MCF 10A (cell line): Measurements from ENCODE around the gene PDCD1LG2. TPM values are rescaled to one million over a fixed set of nuclear protein-coding genes. Genes with fewer than 3 reads are reported as not detected.

Source experiments
- BruUV-seq: library from RNA; stranded (reverse); fragments of 400-500 nt; replicated peaks from 2 replicates; lab custom pipeline; 2021; lab: Mats Ljungman, UMichigan
- CTCF ChIA-PET: fragments of 300-600 bp; sonication (Branson Sonifier 250); formaldehyde crosslinking; extraction: SDS; loops from one replicate; lab custom pipeline; 2021; ENCODE audit warnings: antibody characterized with exemption, inconsistent platforms; lab: Yijun Ruan, JAX
- POLR2A ChIA-PET: fragments of 300-600, 350-650 bp; sonication (Branson Sonifier 250); formaldehyde crosslinking; extraction: SDS; loops from one replicate; lab custom pipeline; 2020; ENCODE audit warnings: antibody characterized with exemption, inconsistent platforms; lab: Yijun Ruan, JAX
- DNase-seq: peaks from one replicate; pipeline ENCODE4 v3.0.0-alpha.2; 2018; ENCODE audit not compliant: unreplicated experiment
- H3K27ac Mint-ChIP-seq: one replicate; pipeline ENCODE4 v1.8.0; 2022; ENCODE audit warnings: mild to moderate bottlenecking, low read depth, mixed read lengths; ENCODE audit not compliant: unreplicated experiment
- H3K27me3 Mint-ChIP-seq: one replicate; pipeline ENCODE4 v1.8.0; 2022; ENCODE audit warnings: mixed read lengths; ENCODE audit not compliant: insufficient read depth, unreplicated experiment
- H3K36me3 Mint-ChIP-seq: one replicate; pipeline ENCODE4 v1.8.0; 2022; ENCODE audit warnings: mild to moderate bottlenecking, moderate library complexity, mixed read lengths; ENCODE audit not compliant: insufficient read depth, unreplicated experiment
- H3K4me1 Mint-ChIP-seq: one replicate; pipeline ENCODE4 v1.8.0; 2022; ENCODE audit warnings: mixed read lengths; ENCODE audit not compliant: insufficient read depth, unreplicated experiment
- H3K4me3 Mint-ChIP-seq: one replicate; pipeline ENCODE4 v1.8.0; 2022; ENCODE audit warnings: mild to moderate bottlenecking, moderate library complexity, mixed read lengths; ENCODE audit not compliant: unreplicated experiment
- H3K9me3 Mint-ChIP-seq: one replicate; pipeline ENCODE4 v1.8.0; 2022; ENCODE audit warnings: mixed read lengths; ENCODE audit not compliant: unreplicated experiment
- intact Hi-C: fragments of 100-400 bp; cut with micrococcal nuclease; formaldehyde crosslinking; loops from 2 replicates; pipeline ENCODE4 v1.14.1; 2022
- total RNA-seq: library from RNA; stranded (reverse); gene quantifications from 2 replicates; pipeline ENCODE4 v1.2.3, GENCODE V29; 2022
- TF ChIP-seq, protein P1 (sequence below): fragments of 200-600 bp; IDR thresholded peaks from one replicate; pipeline ENCODE4 v1.8.0; 2022; ENCODE audit warnings: antibody characterized with exemption, mild to moderate bottlenecking; ENCODE audit not compliant: unreplicated experiment

Gene PDCD1LG2
- total RNA-seq, 1 experiment from 2014 or later = 1.8 TPM

DNA sequence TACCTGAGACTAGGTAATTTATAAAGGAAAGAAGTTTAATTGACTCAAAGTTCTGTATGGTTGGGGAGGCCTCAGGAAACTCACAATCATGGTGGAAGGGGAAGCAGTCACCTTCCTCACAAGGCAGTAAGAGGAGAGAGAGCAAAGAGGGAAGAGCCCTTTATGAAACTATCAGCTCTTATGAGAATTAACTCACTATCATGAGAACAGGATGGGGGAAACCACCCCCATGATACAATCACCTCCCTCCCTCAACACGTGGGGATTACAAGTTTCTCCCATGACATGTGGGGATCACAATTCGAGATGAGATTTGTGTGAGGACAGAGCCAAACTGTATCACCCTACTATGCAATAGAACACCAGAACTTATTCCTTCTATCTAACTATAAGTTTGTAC is 32.1 kb upstream of the PDCD1LG2 start:
- TF ChIP-seq, protein P1, sequence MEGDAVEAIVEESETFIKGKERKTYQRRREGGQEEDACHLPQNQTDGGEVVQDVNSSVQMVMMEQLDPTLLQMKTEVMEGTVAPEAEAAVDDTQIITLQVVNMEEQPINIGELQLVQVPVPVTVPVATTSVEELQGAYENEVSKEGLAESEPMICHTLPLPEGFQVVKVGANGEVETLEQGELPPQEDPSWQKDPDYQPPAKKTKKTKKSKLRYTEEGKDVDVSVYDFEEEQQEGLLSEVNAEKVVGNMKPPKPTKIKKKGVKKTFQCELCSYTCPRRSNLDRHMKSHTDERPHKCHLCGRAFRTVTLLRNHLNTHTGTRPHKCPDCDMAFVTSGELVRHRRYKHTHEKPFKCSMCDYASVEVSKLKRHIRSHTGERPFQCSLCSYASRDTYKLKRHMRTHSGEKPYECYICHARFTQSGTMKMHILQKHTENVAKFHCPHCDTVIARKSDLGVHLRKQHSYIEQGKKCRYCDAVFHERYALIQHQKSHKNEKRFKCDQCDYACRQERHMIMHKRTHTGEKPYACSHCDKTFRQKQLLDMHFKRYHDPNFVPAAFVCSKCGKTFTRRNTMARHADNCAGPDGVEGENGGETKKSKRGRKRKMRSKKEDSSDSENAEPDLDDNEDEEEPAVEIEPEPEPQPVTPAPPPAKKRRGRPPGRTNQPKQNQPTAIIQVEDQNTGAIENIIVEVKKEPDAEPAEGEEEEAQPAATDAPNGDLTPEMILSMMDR = no peak
- Mint-ChIP-seq H3K4me3 (no peak overlapping the region), H3K4me1 (no peaks in the 10 kb centered on the region), H3K27ac (no peak overlapping the region), H3K9me3 (no peaks in the 10 kb centered on the region), H3K27me3 (no peaks in the 10 kb centered on the region), H3K36me3 (no peaks in the 10 kb centered on the region)
- ChIA-PET CTCF (no interaction called here), POLR2A (no interaction called here)
- intact Hi-C loops = no loop called here
- BruUV-seq = no TSS peak
- DNase-seq = no peak

DNA sequence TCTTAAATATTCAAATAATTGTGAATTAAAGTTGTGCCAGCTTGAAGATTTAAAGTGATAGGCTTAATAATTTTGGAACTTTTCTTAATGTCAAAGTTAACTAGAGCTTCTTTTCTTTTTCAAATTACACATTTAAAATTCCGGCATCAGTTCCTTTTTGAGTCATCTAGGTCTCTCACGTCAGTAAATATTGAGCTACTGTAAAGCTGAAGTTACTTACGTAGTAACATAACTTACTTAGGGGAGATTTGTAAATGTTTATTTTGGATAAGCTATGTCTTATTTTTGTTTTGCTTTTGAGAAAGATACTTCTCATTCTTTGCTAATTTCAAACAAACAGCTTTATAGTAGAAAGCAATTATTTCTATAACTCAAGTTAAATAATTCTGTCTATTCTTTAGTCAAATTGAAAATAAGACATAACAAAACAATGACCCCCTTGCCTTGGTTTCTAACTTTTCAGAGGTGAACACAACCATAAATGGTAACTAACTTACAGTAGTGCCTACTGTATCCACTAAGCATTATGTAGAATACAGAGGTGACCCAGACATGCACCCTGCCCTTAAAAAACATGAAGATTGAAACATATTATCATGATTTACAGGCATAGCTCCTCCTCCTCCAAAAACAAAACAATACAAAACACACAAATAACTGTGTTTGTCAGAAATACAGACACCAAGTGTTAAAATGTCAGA is 30.2 kb upstream of the PDCD1LG2 start:
- Mint-ChIP-seq H3K27ac (no peak overlapping the region), H3K36me3 (no peaks in the 10 kb centered on the region), H3K4me3 (no peak overlapping the region), H3K4me1 (no peaks in the 10 kb centered on the region), H3K9me3 (no peaks in the 10 kb centered on the region), H3K27me3 (no peaks in the 10 kb centered on the region)
- BruUV-seq = no TSS peak
- ChIA-PET POLR2A (no interaction called here), CTCF (interaction anchor here (0.6 to 1.5 kb wide), 4 partner anchors 30 to 121 kb away, joined by 3 to 7 read pairs (median 4); partner anchors contain the start of gene CD274)
- no peak for DNase-seq
- intact Hi-C loops = no loop called here
- TF ChIP-seq, protein P1 = no peak

DNA sequence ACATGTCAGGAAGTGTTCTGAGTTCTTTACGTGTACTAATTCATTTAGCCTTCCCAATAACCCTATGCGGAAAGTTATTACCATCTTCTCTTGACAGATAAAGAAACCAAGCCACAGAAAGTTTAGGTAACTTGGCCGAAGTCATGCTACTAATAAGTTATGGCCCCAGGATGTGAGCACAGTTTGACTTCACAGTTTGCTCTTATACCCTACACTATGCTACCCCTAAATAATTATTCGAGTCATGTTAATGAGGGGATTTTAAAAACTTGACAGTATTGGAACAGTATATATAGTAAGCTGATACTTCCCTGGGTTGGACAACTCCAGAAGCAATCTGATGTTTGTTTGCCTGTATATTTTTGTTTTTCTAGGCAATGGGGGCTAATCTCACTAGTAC is 29.4 kb upstream of the PDCD1LG2 start:
- CTCF ChIA-PET = interaction anchor here (1.2 to 1.5 kb wide), 3 partner anchors 31 to 120 kb away, joined by 3 to 7 read pairs (median 4); partner anchors contain the start of gene CD274
- no peaks in the 10 kb centered on the region for H3K4me1 Mint-ChIP-seq
- no peak overlapping the region for H3K4me3 Mint-ChIP-seq
- DNase-seq = no peak
- POLR2A ChIA-PET = no interaction called here
- TF ChIP-seq, protein P1 = no peak
- no TSS peak for BruUV-seq
- intact Hi-C loops = no loop called here
- H3K9me3 Mint-ChIP-seq = no peaks in the 10 kb centered on the region
- no peaks in the 10 kb centered on the region for H3K27me3 Mint-ChIP-seq
- H3K36me3 Mint-ChIP-seq = no peaks in the 10 kb centered on the region
- H3K27ac Mint-ChIP-seq = no peak overlapping the region

DNA sequence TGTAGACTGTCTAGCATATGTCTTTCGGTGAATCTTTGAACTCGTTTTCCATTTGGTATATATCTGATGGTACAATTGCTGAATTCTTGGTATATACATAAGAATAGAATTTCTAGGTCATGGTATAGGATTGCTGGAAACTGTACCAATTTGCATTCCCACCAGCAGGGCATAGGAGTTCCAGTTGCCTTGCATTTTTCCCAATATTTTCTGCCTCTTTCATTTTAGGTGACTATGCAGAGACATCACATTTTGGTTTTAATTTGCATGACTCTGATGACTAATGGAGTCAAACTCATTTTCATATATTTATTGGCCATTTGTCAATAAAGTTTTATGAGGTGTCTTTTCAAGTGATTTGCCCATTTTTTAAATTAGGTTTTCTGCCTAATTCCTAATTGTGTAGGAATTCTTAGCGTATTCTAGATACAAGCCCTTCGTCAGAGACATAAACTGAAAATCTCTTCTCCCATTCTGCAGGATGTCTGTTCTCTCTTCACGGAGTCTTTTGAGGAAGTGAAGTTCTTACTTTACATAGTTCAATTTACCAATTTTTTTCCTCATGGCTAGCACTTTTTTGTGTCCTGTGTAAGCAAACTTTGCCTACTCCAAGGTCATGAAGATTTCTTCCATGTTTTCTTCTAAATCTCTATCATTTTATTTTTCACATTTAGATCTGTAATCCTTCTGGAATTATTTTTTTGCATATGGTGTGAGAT is 28.9 kb upstream of the PDCD1LG2 start:
- intact Hi-C loops = no loop called here
- Mint-ChIP-seq H3K27me3 (no peaks in the 10 kb centered on the region), H3K4me3 (no peak overlapping the region), H3K27ac (no peak overlapping the region), H3K36me3 (no peaks in the 10 kb centered on the region), H3K9me3 (no peaks in the 10 kb centered on the region), H3K4me1 (no peaks in the 10 kb centered on the region)
- BruUV-seq = no TSS peak
- no peak for DNase-seq
- CTCF ChIA-PET = interaction anchor here (0.9 kb wide), 1 partner anchor 18 kb away, joined by 3 read pairs; no protein-coding TSS in a partner anchor
- TF ChIP-seq, protein P1 = no peak
- POLR2A ChIA-PET = no interaction called here
